Glutamatergic neuron (in vitro differentiated cells): ENCODE results near the gene NHSL2. TPM values are rescaled to one million over a fixed set of nuclear protein-coding genes. Genes with fewer than 3 reads are reported as not detected.

Experiments used
- DNase-seq: peaks from one replicate; pipeline ENCODE4 v3.0.0; 2022
- H3K27ac Mint-ChIP-seq: one replicate; pipeline ENCODE4 v1.8.0; 2020; ENCODE audit warnings: mild to moderate bottlenecking, mixed read lengths, inconsistent platforms; ENCODE audit not compliant: unreplicated experiment
- H3K27me3 Mint-ChIP-seq: one replicate; pipeline ENCODE4 v1.8.0; 2020; ENCODE audit warnings: mild to moderate bottlenecking, moderate library complexity, mixed read lengths, inconsistent platforms; ENCODE audit not compliant: unreplicated experiment
- H3K36me3 Mint-ChIP-seq: one replicate; pipeline ENCODE4 v1.8.0; 2020; ENCODE audit warnings: mild to moderate bottlenecking, mixed read lengths, inconsistent platforms; ENCODE audit not compliant: unreplicated experiment
- H3K4me1 Mint-ChIP-seq: one replicate; pipeline ENCODE4 v1.8.0; 2020; ENCODE audit warnings: mild to moderate bottlenecking, low read depth, mixed read lengths, inconsistent platforms; ENCODE audit not compliant: unreplicated experiment
- H3K4me3 Mint-ChIP-seq: one replicate; pipeline ENCODE4 v1.8.0; 2020; ENCODE audit warnings: mild to moderate bottlenecking, mixed read lengths, inconsistent platforms; ENCODE audit not compliant: unreplicated experiment
- H3K9me3 Mint-ChIP-seq: one replicate; pipeline ENCODE4 v1.8.0; 2020; ENCODE audit warnings: mild to moderate bottlenecking, moderate library complexity, mixed read lengths, inconsistent platforms; ENCODE audit not compliant: unreplicated experiment
- CTCF ChIP-seq: fragments of 200-600 bp; sonication (generic); IDR thresholded peaks from one replicate; pipeline ENCODE4 v1.5.0; 2021; ENCODE audit not compliant: partially characterized antibody, unreplicated experiment
- total RNA-seq: library from RNA; stranded (reverse); fragmentation: NEBNext Ultra II Directional; extraction: Animal tissue kit (Norgen Biotek cat#: 25700); gene quantifications from one replicate; pipeline ENCODE4 v1.2.1, GENCODE V29; 2021; ENCODE audit not compliant: unreplicated experiment

The NHSL2 gene
- total RNA-seq, 1 donor from 2014 or later, result 7.3 TPM

- TF ChIP-seq CTCF, result no peak
- no peak for DNase-seq
- Mint-ChIP-seq H3K9me3 (peaks cover 2% of the 10 kb centered on the region), H3K27me3 (peaks cover 4% of the 10 kb centered on the region), H3K36me3 (no peaks in the 10 kb centered on the region), H3K4me1 (peaks cover 5% of the 10 kb centered on the region), H3K27ac (no peak overlapping the region), H3K4me3 (no peak overlapping the region)
Measured at GRCh38 chrX:72080800-72081199, 170.2 kb downstream of the NHSL2 start.

- H3K4me1 Mint-ChIP-seq, result peaks cover 5% of the 10 kb centered on the region
- H3K27me3 Mint-ChIP-seq, result peaks cover 4% of the 10 kb centered on the region
- no peaks in the 10 kb centered on the region for H3K36me3 Mint-ChIP-seq
- peaks cover 2% of the 10 kb centered on the region for H3K9me3 Mint-ChIP-seq
- TF ChIP-seq CTCF, result no peak
- H3K27ac Mint-ChIP-seq, result no peak overlapping the region
- DNase-seq, result no peak
- H3K4me3 Mint-ChIP-seq, result no peak overlapping the region
Measured at GRCh38 chrX:72081605-72082320, 171.1 kb downstream of the NHSL2 start.

- peaks cover 5% of the 10 kb centered on the region for H3K4me1 Mint-ChIP-seq
- no peak overlapping the region for H3K27ac Mint-ChIP-seq
- H3K27me3 Mint-ChIP-seq, result peaks cover 4% of the 10 kb centered on the region
- no peak for TF ChIP-seq CTCF
- no peak overlapping the region for H3K4me3 Mint-ChIP-seq
- no peaks in the 10 kb centered on the region for H3K36me3 Mint-ChIP-seq
- H3K9me3 Mint-ChIP-seq, result peaks cover 2% of the 10 kb centered on the region
- DNase-seq, result no peak
Measured at GRCh38 chrX:72083291-72083690, 172.6 kb downstream of the NHSL2 start.

- peaks cover 2% of the 10 kb centered on the region for H3K9me3 Mint-ChIP-seq
- DNase-seq, result no peak
- H3K36me3 Mint-ChIP-seq, result no peaks in the 10 kb centered on the region
- H3K4me1 Mint-ChIP-seq, result peaks cover 7% of the 10 kb centered on the region
- H3K4me3 Mint-ChIP-seq, result no peak overlapping the region
- H3K27ac Mint-ChIP-seq, result no peak overlapping the region
- H3K27me3 Mint-ChIP-seq, result peaks cover 2% of the 10 kb centered on the region
- no peak for TF ChIP-seq CTCF
Measured at GRCh38 chrX:72084114-72084513, 173.5 kb downstream of the NHSL2 start.

GRCh38 chrX:72086995-72087394, 176.3 kb downstream of the NHSL2 start:
- TF ChIP-seq CTCF, result no peak
- Mint-ChIP-seq H3K27me3 (peaks cover 2% of the 10 kb centered on the region), H3K4me1 (peaks cover 2% of the 10 kb centered on the region), H3K4me3 (no peak overlapping the region), H3K9me3 (no peaks in the 10 kb centered on the region), H3K36me3 (no peaks in the 10 kb centered on the region), H3K27ac (no peak overlapping the region)
- no peak for DNase-seq
